Large intestine (tissue), 3 donors: ENCODE measurements around the gene CETP. TPM values are rescaled to one million over a fixed set of nuclear protein-coding genes. Genes with fewer than 3 reads are reported as not detected.

ENCODE experiments used
- DNase-seq, 2 donors: peaks; one replicate each; pipeline versions ENCODE4 v3.0.0 to v3.0.0-alpha.2; 2013
- H3K27ac ChIP-seq: one replicate; pipeline ENCODE4 v1.5.1; 2013; ENCODE audit warnings: low read length
- H3K27me3 ChIP-seq: 2 replicates; pipeline ENCODE4 v1.6.1; 2013; ENCODE audit warnings: low read length; ENCODE audit not compliant: control insufficient read depth, insufficient read depth
- H3K36me3 ChIP-seq: 2 replicates; pipeline ENCODE4 v1.6.1; 2013; ENCODE audit warnings: low read length; ENCODE audit not compliant: control insufficient read depth, insufficient read depth
- H3K4me1 ChIP-seq: one replicate; pipeline ENCODE4 v1.6.1; 2013; ENCODE audit warnings: low read length; ENCODE audit not compliant: control insufficient read depth, insufficient read depth
- H3K4me3 ChIP-seq: one replicate; pipeline ENCODE4 v1.5.1; 2013; ENCODE audit warnings: low read length
- H3K9me3 ChIP-seq: one replicate; pipeline ENCODE4 v1.6.1; 2013; ENCODE audit warnings: mild to moderate bottlenecking, low read depth, low read length, moderate library complexity; ENCODE audit not compliant: control insufficient read depth
- WGBS: methylation state at CpG from one replicate; pipeline ENCODE4 v1.1.5; 2013; ENCODE audit warnings: low lambda C conversion rate; ENCODE audit not compliant: insufficient coverage; 5-methylcytosine and 5-hydroxymethylcytosine counted together
- polyA plus RNA-seq: library from polyadenylated mRNA; unstranded; fragments of 120-200 nt; gene quantifications from one replicate; pipeline ENCODE4 v1.2.1, GENCODE V29; 2013

Gene CETP
- polyA plus RNA-seq, 1 donor = 3.1 TPM

DNA sequence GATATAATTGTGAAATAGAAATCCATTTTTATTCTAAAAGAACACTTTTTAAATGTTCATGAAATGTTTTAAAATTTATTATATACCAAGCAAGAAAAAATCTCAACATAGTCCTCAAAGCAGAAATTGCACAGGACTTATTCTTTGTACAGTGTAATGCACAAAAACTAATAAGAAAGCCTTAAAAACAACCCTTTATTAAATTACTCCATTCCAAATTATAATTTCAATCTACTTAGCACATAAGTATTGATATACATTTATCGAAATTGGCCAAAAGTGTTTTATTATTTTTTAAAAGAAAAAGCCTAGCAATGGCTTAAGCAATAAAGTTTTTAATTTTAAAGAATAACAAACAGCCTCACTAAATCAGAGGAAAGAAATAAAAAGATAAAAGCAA lies 46.7 kb downstream of the CETP start:
- H3K9me3 ChIP-seq = no peaks in the 10 kb centered on the region
- no peaks in the 10 kb centered on the region for H3K27me3 ChIP-seq
- no peak overlapping the region for H3K4me3 ChIP-seq
- DNase-seq = no peak
- no peak overlapping the region for H3K27ac ChIP-seq
- WGBS = 100% methylated on average over 1 of the region's 1 CpG
- H3K4me1 ChIP-seq = no peaks in the 10 kb centered on the region
- H3K36me3 ChIP-seq = no peaks in the 10 kb centered on the region

DNA sequence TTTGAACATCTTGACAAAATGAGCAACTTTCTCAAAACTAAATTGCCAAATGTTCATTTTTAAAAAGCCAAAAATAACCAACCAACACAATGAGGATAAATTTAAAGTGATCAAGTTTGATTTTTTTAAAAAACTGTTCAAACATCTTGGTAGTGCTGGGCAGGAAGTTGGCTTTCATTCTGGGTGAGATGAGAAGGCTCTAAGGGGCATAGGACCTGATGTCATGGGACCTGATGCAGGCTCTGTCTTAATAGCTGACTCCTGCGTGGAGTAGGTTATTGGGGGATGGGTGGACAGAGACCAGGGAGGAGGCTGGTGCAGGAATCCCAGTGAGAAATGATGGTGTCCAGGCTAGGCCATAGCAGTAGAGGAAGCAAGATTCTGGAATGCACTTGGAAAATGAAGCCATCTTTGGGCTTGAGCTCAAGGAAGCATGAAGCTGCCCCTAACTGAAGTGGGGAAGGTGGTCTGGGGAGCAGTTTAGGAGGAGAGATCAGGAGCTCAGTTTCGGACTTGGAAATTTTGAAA lies 48.0 kb downstream of the CETP start:
- H3K4me3 ChIP-seq = no peak overlapping the region
- no peaks in the 10 kb centered on the region for H3K9me3 ChIP-seq
- no peak overlapping the region for H3K27ac ChIP-seq
- no CpG with 5 or more reads among the region's 2 CpGs for WGBS
- no peaks in the 10 kb centered on the region for H3K27me3 ChIP-seq
- H3K36me3 ChIP-seq = no peaks in the 10 kb centered on the region
- H3K4me1 ChIP-seq = no peaks in the 10 kb centered on the region
- DNase-seq = no peak

- DNase-seq = no peak
- Histone ChIP-seq H3K36me3 (no peaks in the 10 kb centered on the region), H3K9me3 (no peaks in the 10 kb centered on the region), H3K4me3 (no peak overlapping the region), H3K27me3 (no peaks in the 10 kb centered on the region), H3K4me1 (no peaks in the 10 kb centered on the region), H3K27ac (no peak overlapping the region)
- WGBS = 90% methylated on average over 2 of the region's 13 CpGs
Measured at GRCh38 chr16:57012353-57012752, 50.6 kb downstream of the CETP start.

GRCh38 chr16:57013229-57013628 lies 51.5 kb downstream of the CETP start:
- no peak overlapping the region for H3K4me3 ChIP-seq
- no peaks in the 10 kb centered on the region for H3K36me3 ChIP-seq
- DNase-seq = no peak
- no CpG with 5 or more reads among the region's 2 CpGs for WGBS
- H3K9me3 ChIP-seq = no peaks in the 10 kb centered on the region
- H3K27me3 ChIP-seq = no peaks in the 10 kb centered on the region
- no peaks in the 10 kb centered on the region for H3K4me1 ChIP-seq
- no peak overlapping the region for H3K27ac ChIP-seq

- WGBS = no CpG with 5 or more reads among the region's 2 CpGs
- no peaks in the 10 kb centered on the region for H3K4me1 ChIP-seq
- no peak for DNase-seq
Measured at GRCh38 chr16:57013902-57014301, 52.2 kb downstream of the CETP start.

DNA sequence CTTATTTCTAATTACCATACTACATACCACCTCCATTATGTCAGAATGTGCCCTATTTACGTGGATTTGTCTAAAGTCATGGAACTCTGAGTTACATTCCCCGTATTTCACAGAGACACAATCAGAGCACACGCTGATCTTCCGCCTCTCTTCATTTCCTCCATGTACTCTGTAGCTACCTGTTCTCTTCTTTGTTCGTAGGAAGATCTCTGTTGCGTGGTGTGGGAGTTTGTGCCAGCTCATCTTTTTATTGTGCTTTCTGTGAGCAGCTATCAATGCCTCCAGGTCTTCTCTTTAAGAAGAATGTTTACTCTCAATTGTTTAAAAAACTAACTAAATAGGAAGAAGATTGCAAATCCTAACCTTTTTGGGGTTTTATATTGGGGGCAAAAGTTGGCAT lies 54.6 kb downstream of the CETP start:
- Histone ChIP-seq H3K27me3 (no peaks in the 10 kb centered on the region), H3K27ac (no peak overlapping the region), H3K36me3 (peaks cover 4% of the 10 kb centered on the region), H3K4me3 (no peak overlapping the region), H3K9me3 (no peaks in the 10 kb centered on the region), H3K4me1 (no peaks in the 10 kb centered on the region)
- no peak for DNase-seq
- WGBS = 96% methylated on average over 3 of the region's 6 CpGs

More at GRCh38 chr16:57013902-57014301, 52.2 kb downstream of the CETP start:
- no peak overlapping the region for H3K4me3 ChIP-seq
- H3K27ac ChIP-seq = no peak overlapping the region
- no peaks in the 10 kb centered on the region for H3K9me3 ChIP-seq
- no peaks in the 10 kb centered on the region for H3K36me3 ChIP-seq
- H3K27me3 ChIP-seq = no peaks in the 10 kb centered on the region

DNA sequence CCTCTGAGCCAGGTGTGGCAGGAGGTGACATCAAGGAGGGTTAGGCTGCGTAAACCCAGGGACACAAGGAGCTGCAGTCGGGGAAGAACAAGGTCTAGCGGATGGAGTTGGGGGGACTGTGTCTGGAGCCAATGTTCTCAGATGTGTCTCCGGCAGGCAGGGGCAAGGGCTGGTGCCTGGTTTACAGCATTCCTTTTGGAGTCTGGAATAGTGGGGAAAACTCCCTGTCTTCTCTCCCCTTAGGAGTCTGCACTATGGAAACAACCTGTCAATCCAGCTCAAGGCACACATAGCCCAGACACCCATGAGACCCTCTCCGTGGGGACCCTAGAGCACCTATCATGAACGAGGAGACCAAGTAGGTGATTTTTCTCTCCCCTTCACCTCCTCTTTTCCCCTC lies 55.1 kb downstream of the CETP start:
- no peak overlapping the region for H3K4me3 ChIP-seq
- peaks cover 9% of the 10 kb centered on the region for H3K36me3 ChIP-seq
- H3K4me1 ChIP-seq = no peaks in the 10 kb centered on the region
- no peak for DNase-seq
- no peak overlapping the region for H3K27ac ChIP-seq
- no CpG with 5 or more reads among the region's 6 CpGs for WGBS
- no peaks in the 10 kb centered on the region for H3K27me3 ChIP-seq
- no peaks in the 10 kb centered on the region for H3K9me3 ChIP-seq

DNA sequence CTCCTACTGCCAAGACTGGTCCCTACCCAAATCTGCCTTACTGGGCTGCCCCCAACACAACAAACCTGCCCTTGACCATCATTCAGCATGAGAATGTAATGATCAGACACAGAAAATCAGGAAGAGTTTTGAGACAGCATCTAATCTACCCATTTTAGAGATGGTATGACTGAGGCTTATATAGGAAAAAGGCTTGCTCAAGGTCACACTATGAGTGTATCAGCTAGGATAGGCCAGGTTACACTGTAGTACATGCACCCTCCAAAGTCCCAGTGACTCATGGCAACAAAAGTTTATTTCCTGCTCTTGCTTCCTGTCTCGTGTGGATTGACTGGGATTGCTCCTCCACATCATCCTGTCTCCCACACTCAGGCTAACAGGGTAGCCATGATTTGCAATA lies 55.5 kb downstream of the CETP start:
- no peak overlapping the region for H3K4me3 ChIP-seq
- DNase-seq = no peak
- H3K4me1 ChIP-seq = no peaks in the 10 kb centered on the region
- H3K9me3 ChIP-seq = no peaks in the 10 kb centered on the region
- no peaks in the 10 kb centered on the region for H3K27me3 ChIP-seq
- H3K36me3 ChIP-seq = peaks cover 9% of the 10 kb centered on the region
- whole genome bisulfite sequencing = 40% methylated on average over 1 of the region's 1 CpG
- H3K27ac ChIP-seq = no peak overlapping the region

DNA sequence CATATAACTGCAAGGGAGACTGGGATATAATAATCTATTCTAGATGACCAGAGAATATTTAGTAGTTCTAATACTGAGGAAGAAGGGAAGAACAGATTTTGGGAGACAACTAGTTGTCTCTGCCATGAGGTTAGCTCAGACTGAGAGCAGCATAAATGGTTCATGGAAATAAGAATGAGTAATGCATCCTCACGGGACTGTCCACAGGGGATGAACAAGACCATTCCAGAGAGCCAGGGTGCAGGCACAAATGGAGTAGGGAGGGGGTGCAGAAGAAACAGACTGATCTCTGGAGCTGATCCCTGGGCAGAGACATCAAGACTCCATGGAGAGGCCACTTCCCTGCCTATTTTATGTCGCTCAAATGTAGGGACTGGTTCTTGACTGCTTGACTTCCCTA lies 58.0 kb downstream of the CETP start:
- DNase-seq = no peak
- no peaks in the 10 kb centered on the region for H3K27me3 ChIP-seq
- H3K27ac ChIP-seq = no peak overlapping the region
- H3K36me3 ChIP-seq = peaks cover 9% of the 10 kb centered on the region
- H3K4me3 ChIP-seq = no peak overlapping the region
- no peaks in the 10 kb centered on the region for H3K9me3 ChIP-seq
- WGBS = no CpG with 5 or more reads among the region's 2 CpGs
- peaks cover 13% of the 10 kb centered on the region for H3K4me1 ChIP-seq

DNA sequence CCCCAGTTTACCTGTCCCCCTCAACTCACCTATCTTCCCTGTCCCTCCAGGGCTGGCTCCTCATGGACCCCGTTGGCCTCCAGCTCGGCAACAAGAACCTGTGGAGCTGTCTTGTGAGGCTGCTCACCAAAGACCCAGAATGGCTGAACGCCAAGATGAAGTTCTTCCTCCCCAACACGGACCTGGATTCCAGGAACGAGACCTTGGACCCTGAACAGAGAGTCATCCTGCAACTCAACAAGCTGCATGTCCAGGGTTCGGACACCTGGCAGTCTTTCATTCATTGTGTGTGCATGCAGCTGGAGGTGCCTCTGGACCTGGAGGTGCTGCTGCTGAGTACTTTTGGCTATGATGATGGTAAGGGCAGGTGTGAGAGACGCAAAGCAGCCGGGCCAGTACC lies 58.9 kb downstream of the CETP start:
- Histone ChIP-seq H3K27me3 (no peaks in the 10 kb centered on the region), H3K36me3 (peaks cover 9% of the 10 kb centered on the region), H3K4me1 (peaks cover 13% of the 10 kb centered on the region), H3K9me3 (no peaks in the 10 kb centered on the region), H3K27ac (no peak overlapping the region), H3K4me3 (no peak overlapping the region)
- no peak for DNase-seq
- WGBS = no CpG with 5 or more reads among the region's 8 CpGs

DNA sequence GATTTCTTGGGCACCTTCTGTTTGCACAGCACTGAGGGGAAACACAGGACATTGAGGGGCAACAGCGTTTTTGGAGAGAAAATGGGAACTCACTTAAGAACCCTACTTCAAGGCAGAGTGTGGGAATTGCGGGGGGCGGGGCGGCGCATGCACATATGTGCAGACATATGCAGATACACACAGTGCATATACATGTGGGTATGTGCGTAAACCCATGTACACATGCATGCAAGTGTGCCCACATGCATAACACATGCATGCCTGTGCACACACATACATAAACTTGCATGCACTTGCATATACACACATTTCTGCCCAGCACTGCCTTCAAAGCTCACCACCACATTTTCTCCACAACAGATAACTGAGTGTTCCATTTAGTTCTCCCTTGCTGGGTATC lies 60.0 kb downstream of the CETP start:
- Histone ChIP-seq H3K9me3 (no peaks in the 10 kb centered on the region), H3K27me3 (no peaks in the 10 kb centered on the region), H3K4me1 (peaks cover 13% of the 10 kb centered on the region), H3K36me3 (peaks cover 9% of the 10 kb centered on the region), H3K4me3 (no peak overlapping the region), H3K27ac (no peak overlapping the region)
- no CpG with 5 or more reads among the region's 6 CpGs for WGBS
- DNase-seq = no peak
